GM23338 (cell line): ENCODE measurements around the gene ACOXL. TPM values are rescaled to one million over a fixed set of nuclear protein-coding genes. Genes with fewer than 3 reads are reported as not detected.

Experiments
- ATAC-seq: fragments of 200-7000 bp; cut with Tn5 transposase; 3 replicates; pipeline ENCODE4 v1.9.1; 2020
- DNase-seq: peaks from one replicate; pipeline ENCODE4 v3.0.0-alpha.2; 2015; ENCODE audit warnings: low spot score
- H2AFZ ChIP-seq: fragments of 200-600 bp; sonication (generic); 2 replicates; pipeline ENCODE4 v1.8.0; 2016; ENCODE audit warnings: antibody characterized with exemption, mild to moderate bottlenecking, moderate library complexity
- H3F3A ChIP-seq: fragments of 200-600 bp; sonication (generic); replicated peaks from 2 replicates; pipeline ENCODE4 v1.8.0; 2017; ENCODE audit warnings: antibody characterized with exemption, mixed run types, low read depth
- H3K27ac ChIP-seq: fragments of 200-600 bp; sonication (generic); 2 replicates; pipeline ENCODE4 v1.6.1; 2016; ENCODE audit warnings: low read depth
- H3K27me3 ChIP-seq: fragments of 200-600 bp; sonication (generic); 2 replicates; pipeline ENCODE4 v1.8.0; 2016; ENCODE audit warnings: mild to moderate bottlenecking, mixed run types, moderate library complexity; ENCODE audit not compliant: insufficient read depth
- H3K36me3 ChIP-seq: fragments of 200-600 bp; sonication (generic); 2 replicates; pipeline ENCODE4 v1.8.0; 2016; ENCODE audit warnings: mild to moderate bottlenecking; ENCODE audit not compliant: insufficient read depth
- H3K4me1 ChIP-seq: fragments of 200-600 bp; sonication (generic); 2 replicates; pipeline ENCODE4 v1.8.0; 2016; ENCODE audit warnings: mild to moderate bottlenecking, moderate library complexity; ENCODE audit not compliant: insufficient read depth
- H3K4me2 ChIP-seq: fragments of 200-600 bp; sonication (generic); 2 replicates; pipeline ENCODE4 v1.7.1; 2017; ENCODE audit warnings: mixed run types
- H3K4me3 ChIP-seq: fragments of 200-600 bp; sonication (generic); 2 replicates; pipeline ENCODE4 v1.6.1; 2016; ENCODE audit warnings: mixed run types
- H3K79me2 ChIP-seq: fragments of 200-600 bp; sonication (generic); replicated peaks from 2 replicates; pipeline ENCODE4 v1.8.0; 2017; ENCODE audit warnings: mild to moderate bottlenecking; ENCODE audit not compliant: insufficient read depth
- H3K9me2 ChIP-seq: fragments of 200-600 bp; sonication (generic); 2 replicates; pipeline ENCODE4 v1.8.0; 2017; ENCODE audit not compliant: insufficient read depth
- H4K20me1 ChIP-seq: fragments of 200-600 bp; sonication (generic); replicated peaks from 2 replicates; pipeline ENCODE4 v1.8.0; 2017; ENCODE audit warnings: mild to moderate bottlenecking; ENCODE audit not compliant: insufficient read depth
- H3K27ac Mint-ChIP-seq: 2 replicates; pipeline ENCODE4 v1.8.0; 2020; ENCODE audit warnings: inconsistent platforms, mild to moderate bottlenecking, moderate library complexity, mixed read lengths
- H3K27me3 Mint-ChIP-seq: 3 replicates; pipeline ENCODE4 v1.8.0; 2022; ENCODE audit warnings: low read depth, mild to moderate bottlenecking, moderate library complexity, mixed read lengths, inconsistent platforms; ENCODE audit not compliant: insufficient read depth, poor library complexity
- H3K36me3 Mint-ChIP-seq: 3 replicates; pipeline ENCODE4 v1.8.0; 2021; ENCODE audit warnings: low read depth, mild to moderate bottlenecking, inconsistent platforms, moderate library complexity, mixed read lengths
- H3K4me1 Mint-ChIP-seq: 3 replicates; pipeline ENCODE4 v1.8.0; 2020; ENCODE audit warnings: mild to moderate bottlenecking, inconsistent platforms, mixed read lengths
- H3K4me3 Mint-ChIP-seq: 3 replicates; pipeline ENCODE4 v1.8.0; 2021; ENCODE audit warnings: moderate library complexity, mild to moderate bottlenecking, inconsistent platforms, mixed read lengths
- H3K9me3 Mint-ChIP-seq: 3 replicates; pipeline ENCODE4 v1.8.0; 2020; ENCODE audit warnings: moderate library complexity, mild to moderate bottlenecking, inconsistent platforms, mixed read lengths
- CREB1 ChIP-seq: fragments of 250-450 bp; sonication (Bioruptor Pico); IDR thresholded peaks from 2 replicates; pipeline ENCODE4 v1.5.0; 2020; ENCODE audit warnings: low read depth, mild to moderate bottlenecking, moderate library complexity
- EZH2 ChIP-seq: fragments of 200-600 bp; sonication (generic); IDR thresholded peaks from one replicate; pipeline ENCODE4 v1.8.0; 2017; ENCODE audit warnings: antibody characterized with exemption, mild to moderate bottlenecking, low read depth; ENCODE audit not compliant: unreplicated experiment
- EZH2phosphoT487 ChIP-seq: fragments of 200-600 bp; sonication (generic); IDR thresholded peaks from one replicate; pipeline ENCODE4 v1.8.1; 2018; ENCODE audit warnings: antibody characterized with exemption; ENCODE audit not compliant: unreplicated experiment
- JUNB ChIP-seq: IDR thresholded peaks from one replicate; pipeline ENCODE4 v1.6.1; 2016; ENCODE audit warnings: antibody characterized with exemption; ENCODE audit not compliant: unreplicated experiment
- NANOG ChIP-seq: IDR thresholded peaks from 2 replicates; pipeline ENCODE4 v1.6.1; 2016; ENCODE audit warnings: antibody characterized with exemption, borderline replicate concordance
- POLR2AphosphoS5 ChIP-seq: IDR thresholded peaks from 2 replicates; pipeline ENCODE4 v1.6.1; 2016; ENCODE audit warnings: antibody characterized with exemption, low read depth
- STAT1 ChIP-seq: IDR thresholded peaks from one replicate; pipeline ENCODE4 v1.6.1; 2016; ENCODE audit warnings: antibody characterized with exemption; ENCODE audit not compliant: unreplicated experiment
- ZNF114 ChIP-seq: fragments of 250-450 bp; sonication (Bioruptor Pico); IDR thresholded peaks from 2 replicates; pipeline ENCODE4 v1.5.0; 2020; ENCODE audit warnings: mild to moderate bottlenecking, moderate library complexity
- ZNF331 ChIP-seq: fragments of 250-450 bp; sonication (Bioruptor Pico); IDR thresholded peaks from 2 replicates; pipeline ENCODE4 v1.5.0; 2020; ENCODE audit warnings: low read depth, mild to moderate bottlenecking, moderate library complexity
- polyA plus RNA-seq: library from polyadenylated mRNA; unstranded; fragments of >200 nt; fragmentation: Nextera tagmentation; extraction: Ambion mirVana; gene quantifications from 2 replicates; pipeline ENCODE4 v1.2.1, GENCODE V29; 2016
- total RNA-seq: library from RNA; depleted of rRNA; stranded (reverse); fragments of >200 nt; shearing (Covaris generic); gene quantifications from 2 replicates; pipeline ENCODE4 v1.2.3, GENCODE V29; 2014
- TF ChIP-seq, protein P1 (sequence below): IDR thresholded peaks from 2 replicates; pipeline ENCODE4 v1.6.1; 2016; ENCODE audit warnings: antibody characterized with exemption
- TF ChIP-seq, protein P2 (sequence below), 2 experiments: fragments of 200-600 bp in 1 of 2; sonication (generic) in 1 of 2; conservative IDR thresholded peaks; 2 replicates each; pipeline versions ENCODE4 v1.5.1 to v1.6.1; 2016 to 2017; ENCODE audit warnings: antibody characterized with exemption in 2 of 2, low read depth in 2 of 2, mild to moderate bottlenecking in 2 of 2, moderate library complexity in 1 of 2
- TF ChIP-seq, protein P3 (sequence below): IDR thresholded peaks from one replicate; pipeline ENCODE4 v1.6.1; 2018; ENCODE audit warnings: antibody characterized with exemption; ENCODE audit not compliant: unreplicated experiment
- TF ChIP-seq, protein P4 (sequence below): fragments of 250-450 bp; sonication (Bioruptor Pico); IDR thresholded peaks from 2 replicates; pipeline ENCODE4 v1.5.0; 2020; ENCODE audit warnings: mild to moderate bottlenecking, moderate library complexity

Gene ACOXL
- total and polyA plus RNA-seq, 2 experiments from 2014 or later: 9.0 to 14.7 TPM

DNA sequence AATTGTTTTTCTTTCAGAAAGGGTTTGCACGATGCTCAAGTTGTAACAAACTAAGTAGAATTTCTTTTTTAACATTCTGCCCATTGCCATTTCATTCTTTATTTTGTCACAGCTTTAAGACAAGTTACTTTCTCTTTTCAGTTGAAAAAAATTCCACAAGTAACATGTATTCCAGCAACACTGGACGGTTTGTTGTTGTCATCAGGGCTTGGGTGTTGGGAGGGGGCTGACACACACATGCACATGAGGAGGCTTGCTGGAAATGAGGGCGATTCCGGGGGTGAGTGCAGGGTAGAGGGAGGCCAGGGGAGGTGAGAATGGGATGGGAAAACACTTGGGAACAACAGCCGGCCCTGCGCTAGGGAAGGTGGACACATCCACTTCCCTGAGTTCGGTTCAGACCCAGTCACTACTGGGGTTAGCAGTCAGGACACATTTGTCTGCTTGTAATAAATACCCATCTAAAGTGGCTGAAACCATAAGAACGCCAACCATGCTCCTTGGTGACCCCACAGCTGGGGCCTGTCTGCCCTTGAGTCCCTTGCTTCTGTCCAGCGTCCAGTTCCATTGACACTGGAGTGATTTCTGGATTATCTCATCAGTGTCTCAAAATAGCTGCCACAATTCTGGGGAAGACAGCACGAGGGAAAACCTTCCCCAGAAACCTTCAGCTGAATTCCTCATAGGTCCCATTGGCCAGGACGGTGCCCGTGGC, 246.5 kb downstream of the ACOXL start:
- Histone ChIP-seq H3K79me2 (no peaks in the 10 kb centered on the region), H3K36me3 (no peaks in the 10 kb centered on the region), H3K4me2 (no peak overlapping the region), H2AFZ (no peak overlapping the region), H3K9me2 (no peaks in the 10 kb centered on the region), H3F3A (no peaks in the 10 kb centered on the region), H3K27ac (no peak overlapping the region), H3K27me3 (no peaks in the 10 kb centered on the region), H4K20me1 (no peaks in the 10 kb centered on the region), H3K4me3 (no peak overlapping the region), H3K4me1 (peaks cover 6% of the 10 kb centered on the region)
- DNase-seq (no peak), ATAC-seq (no peak)
- Mint-ChIP-seq H3K4me1 (peaks cover 15% of the 10 kb centered on the region), H3K27ac (no peak overlapping the region), H3K36me3 (no peaks in the 10 kb centered on the region), H3K27me3 (peaks cover 6% of the 10 kb centered on the region), H3K9me3 (no peaks in the 10 kb centered on the region; the same call in 2 of the 3 replicates), H3K4me3 (no peak overlapping the region)
- no peak for TF ChIP-seq POLR2AphosphoS5
- TF ChIP-seq JUNB: no peak
- TF ChIP-seq NANOG: no peak
- TF ChIP-seq EZH2: no peak
- TF ChIP-seq, protein P1, sequence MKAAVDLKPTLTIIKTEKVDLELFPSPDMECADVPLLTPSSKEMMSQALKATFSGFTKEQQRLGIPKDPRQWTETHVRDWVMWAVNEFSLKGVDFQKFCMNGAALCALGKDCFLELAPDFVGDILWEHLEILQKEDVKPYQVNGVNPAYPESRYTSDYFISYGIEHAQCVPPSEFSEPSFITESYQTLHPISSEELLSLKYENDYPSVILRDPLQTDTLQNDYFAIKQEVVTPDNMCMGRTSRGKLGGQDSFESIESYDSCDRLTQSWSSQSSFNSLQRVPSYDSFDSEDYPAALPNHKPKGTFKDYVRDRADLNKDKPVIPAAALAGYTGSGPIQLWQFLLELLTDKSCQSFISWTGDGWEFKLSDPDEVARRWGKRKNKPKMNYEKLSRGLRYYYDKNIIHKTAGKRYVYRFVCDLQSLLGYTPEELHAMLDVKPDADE: no peak
- TF ChIP-seq ZNF331: no peak
- no peak for TF ChIP-seq EZH2phosphoT487
- no peak for TF ChIP-seq ZNF114 (CRISPR knock-in tag)
- TF ChIP-seq, protein P2, sequence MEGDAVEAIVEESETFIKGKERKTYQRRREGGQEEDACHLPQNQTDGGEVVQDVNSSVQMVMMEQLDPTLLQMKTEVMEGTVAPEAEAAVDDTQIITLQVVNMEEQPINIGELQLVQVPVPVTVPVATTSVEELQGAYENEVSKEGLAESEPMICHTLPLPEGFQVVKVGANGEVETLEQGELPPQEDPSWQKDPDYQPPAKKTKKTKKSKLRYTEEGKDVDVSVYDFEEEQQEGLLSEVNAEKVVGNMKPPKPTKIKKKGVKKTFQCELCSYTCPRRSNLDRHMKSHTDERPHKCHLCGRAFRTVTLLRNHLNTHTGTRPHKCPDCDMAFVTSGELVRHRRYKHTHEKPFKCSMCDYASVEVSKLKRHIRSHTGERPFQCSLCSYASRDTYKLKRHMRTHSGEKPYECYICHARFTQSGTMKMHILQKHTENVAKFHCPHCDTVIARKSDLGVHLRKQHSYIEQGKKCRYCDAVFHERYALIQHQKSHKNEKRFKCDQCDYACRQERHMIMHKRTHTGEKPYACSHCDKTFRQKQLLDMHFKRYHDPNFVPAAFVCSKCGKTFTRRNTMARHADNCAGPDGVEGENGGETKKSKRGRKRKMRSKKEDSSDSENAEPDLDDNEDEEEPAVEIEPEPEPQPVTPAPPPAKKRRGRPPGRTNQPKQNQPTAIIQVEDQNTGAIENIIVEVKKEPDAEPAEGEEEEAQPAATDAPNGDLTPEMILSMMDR (conservative IDR thresholded peaks at IDR 0.05; ENCODE audit: low read depth in 2 of 2): no peak
- TF ChIP-seq, protein P3, sequence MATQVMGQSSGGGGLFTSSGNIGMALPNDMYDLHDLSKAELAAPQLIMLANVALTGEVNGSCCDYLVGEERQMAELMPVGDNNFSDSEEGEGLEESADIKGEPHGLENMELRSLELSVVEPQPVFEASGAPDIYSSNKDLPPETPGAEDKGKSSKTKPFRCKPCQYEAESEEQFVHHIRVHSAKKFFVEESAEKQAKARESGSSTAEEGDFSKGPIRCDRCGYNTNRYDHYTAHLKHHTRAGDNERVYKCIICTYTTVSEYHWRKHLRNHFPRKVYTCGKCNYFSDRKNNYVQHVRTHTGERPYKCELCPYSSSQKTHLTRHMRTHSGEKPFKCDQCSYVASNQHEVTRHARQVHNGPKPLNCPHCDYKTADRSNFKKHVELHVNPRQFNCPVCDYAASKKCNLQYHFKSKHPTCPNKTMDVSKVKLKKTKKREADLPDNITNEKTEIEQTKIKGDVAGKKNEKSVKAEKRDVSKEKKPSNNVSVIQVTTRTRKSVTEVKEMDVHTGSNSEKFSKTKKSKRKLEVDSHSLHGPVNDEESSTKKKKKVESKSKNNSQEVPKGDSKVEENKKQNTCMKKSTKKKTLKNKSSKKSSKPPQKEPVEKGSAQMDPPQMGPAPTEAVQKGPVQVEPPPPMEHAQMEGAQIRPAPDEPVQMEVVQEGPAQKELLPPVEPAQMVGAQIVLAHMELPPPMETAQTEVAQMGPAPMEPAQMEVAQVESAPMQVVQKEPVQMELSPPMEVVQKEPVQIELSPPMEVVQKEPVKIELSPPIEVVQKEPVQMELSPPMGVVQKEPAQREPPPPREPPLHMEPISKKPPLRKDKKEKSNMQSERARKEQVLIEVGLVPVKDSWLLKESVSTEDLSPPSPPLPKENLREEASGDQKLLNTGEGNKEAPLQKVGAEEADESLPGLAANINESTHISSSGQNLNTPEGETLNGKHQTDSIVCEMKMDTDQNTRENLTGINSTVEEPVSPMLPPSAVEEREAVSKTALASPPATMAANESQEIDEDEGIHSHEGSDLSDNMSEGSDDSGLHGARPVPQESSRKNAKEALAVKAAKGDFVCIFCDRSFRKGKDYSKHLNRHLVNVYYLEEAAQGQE: no peak
- TF ChIP-seq, protein P4, sequence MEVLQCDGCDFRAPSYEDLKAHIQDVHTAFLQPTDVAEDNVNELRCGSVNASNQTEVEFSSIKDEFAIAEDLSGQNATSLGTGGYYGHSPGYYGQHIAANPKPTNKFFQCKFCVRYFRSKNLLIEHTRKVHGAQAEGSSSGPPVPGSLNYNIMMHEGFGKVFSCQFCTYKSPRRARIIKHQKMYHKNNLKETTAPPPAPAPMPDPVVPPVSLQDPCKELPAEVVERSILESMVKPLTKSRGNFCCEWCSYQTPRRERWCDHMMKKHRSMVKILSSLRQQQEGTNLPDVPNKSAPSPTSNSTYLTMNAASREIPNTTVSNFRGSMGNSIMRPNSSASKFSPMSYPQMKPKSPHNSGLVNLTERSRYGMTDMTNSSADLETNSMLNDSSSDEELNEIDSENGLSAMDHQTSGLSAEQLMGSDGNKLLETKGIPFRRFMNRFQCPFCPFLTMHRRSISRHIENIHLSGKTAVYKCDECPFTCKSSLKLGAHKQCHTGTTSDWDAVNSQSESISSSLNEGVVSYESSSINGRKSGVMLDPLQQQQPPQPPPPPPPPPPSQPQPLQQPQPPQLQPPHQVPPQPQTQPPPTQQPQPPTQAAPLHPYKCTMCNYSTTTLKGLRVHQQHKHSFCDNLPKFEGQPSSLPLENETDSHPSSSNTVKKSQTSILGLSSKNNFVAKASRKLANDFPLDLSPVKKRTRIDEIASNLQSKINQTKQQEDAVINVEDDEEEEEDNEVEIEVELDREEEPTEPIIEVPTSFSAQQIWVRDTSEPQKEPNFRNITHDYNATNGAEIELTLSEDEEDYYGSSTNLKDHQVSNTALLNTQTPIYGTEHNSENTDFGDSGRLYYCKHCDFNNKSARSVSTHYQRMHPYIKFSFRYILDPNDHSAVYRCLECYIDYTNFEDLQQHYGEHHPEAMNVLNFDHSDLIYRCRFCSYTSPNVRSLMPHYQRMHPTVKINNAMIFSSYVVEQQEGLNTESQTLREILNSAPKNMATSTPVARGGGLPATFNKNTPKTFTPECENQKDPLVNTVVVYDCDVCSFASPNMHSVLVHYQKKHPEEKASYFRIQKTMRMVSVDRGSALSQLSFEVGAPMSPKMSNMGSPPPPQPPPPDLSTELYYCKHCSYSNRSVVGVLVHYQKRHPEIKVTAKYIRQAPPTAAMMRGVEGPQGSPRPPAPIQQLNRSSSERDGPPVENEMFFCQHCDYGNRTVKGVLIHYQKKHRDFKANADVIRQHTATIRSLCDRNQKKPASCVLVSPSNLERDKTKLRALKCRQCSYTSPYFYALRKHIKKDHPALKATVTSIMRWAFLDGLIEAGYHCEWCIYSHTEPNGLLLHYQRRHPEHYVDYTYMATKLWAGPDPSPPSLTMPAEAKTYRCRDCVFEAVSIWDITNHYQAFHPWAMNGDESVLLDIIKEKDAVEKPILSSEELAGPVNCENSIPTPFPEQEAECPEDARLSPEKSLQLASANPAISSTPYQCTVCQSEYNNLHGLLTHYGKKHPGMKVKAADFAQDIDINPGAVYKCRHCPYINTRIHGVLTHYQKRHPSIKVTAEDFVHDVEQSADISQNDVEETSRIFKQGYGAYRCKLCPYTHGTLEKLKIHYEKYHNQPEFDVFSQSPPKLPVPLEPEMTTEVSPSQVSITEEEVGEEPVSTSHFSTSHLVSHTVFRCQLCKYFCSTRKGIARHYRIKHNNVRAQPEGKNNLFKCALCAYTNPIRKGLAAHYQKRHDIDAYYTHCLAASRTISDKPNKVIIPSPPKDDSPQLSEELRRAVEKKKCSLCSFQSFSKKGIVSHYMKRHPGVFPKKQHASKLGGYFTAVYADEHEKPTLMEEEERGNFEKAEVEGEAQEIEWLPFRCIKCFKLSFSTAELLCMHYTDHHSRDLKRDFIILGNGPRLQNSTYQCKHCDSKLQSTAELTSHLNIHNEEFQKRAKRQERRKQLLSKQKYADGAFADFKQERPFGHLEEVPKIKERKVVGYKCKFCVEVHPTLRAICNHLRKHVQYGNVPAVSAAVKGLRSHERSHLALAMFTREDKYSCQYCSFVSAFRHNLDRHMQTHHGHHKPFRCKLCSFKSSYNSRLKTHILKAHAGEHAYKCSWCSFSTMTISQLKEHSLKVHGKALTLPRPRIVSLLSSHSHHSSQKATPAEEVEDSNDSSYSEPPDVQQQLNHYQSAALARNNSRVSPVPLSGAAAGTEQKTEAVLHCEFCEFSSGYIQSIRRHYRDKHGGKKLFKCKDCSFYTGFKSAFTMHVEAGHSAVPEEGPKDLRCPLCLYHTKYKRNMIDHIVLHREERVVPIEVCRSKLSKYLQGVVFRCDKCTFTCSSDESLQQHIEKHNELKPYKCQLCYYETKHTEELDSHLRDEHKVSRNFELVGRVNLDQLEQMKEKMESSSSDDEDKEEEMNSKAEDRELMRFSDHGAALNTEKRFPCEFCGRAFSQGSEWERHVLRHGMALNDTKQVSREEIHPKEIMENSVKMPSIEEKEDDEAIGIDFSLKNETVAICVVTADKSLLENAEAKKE (CRISPR knock-in tag): no peak
- no peak for TF ChIP-seq STAT1
- no peak for TF ChIP-seq CREB1 (CRISPR knock-in tag)
